HG03520 (cell line): ENCODE measurements around the gene PAX1.

ENCODE experiments used
- ATAC-seq: cut with Tn5 transposase; IDR thresholded peaks from one replicate; pipeline ENCODE4 v1.9.1; 2021; ENCODE audit warnings: mild to moderate bottlenecking, moderate library complexity; ENCODE audit not compliant: unreplicated experiment

Gene PAX1

GRCh38 chr20:21725892-21726291 is 20.4 kb downstream of the PAX1 start:
- ATAC-seq = no peak

- no peak for ATAC-seq
Observed at GRCh38 chr20:21729316-21729715, 23.9 kb downstream of the PAX1 start.

- no peak for ATAC-seq
Observed at GRCh38 chr20:21739161-21739560, 33.7 kb downstream of the PAX1 start.

GRCh38 chr20:21739682-21740081 is 34.2 kb downstream of the PAX1 start:
- no peak for ATAC-seq

GRCh38 chr20:21741266-21741665 is 35.8 kb downstream of the PAX1 start:
- no peak for ATAC-seq

GRCh38 chr20:21762646-21763045 is 57.2 kb downstream of the PAX1 start:
- ATAC-seq = no peak

- ATAC-seq = no peak
Observed at GRCh38 chr20:21767200-21767738, 61.8 kb downstream of the PAX1 start.

- ATAC-seq = no peak
Observed at GRCh38 chr20:21767739-21768223, 62.3 kb downstream of the PAX1 start.
